B cell (primary cell): ENCODE results near the gene MAP3K9. TPM values are rescaled to one million over a fixed set of nuclear protein-coding genes. Genes with fewer than 3 reads are reported as not detected.

ENCODE experiments used
- ATAC-seq: fragments of 200-7000 bp; cut with Tn5 transposase; one replicate; pipeline ENCODE4 v1.10.0; 2021; ENCODE audit warnings: low read depth, mild to moderate bottlenecking, moderate number of reproducible peaks, moderate library complexity
- CTCF ChIA-PET: fragments of 350-600 bp; sonication (Branson Sonifier 250); formaldehyde crosslinking; loops from one replicate; lab custom pipeline; 2021; ENCODE audit warnings: antibody characterized with exemption, inconsistent platforms; lab: Charles Lee
- POLR2A ChIA-PET: fragments of 350-600 bp; sonication (Branson Sonifier 250); formaldehyde crosslinking; loops from one replicate; lab custom pipeline; 2021; ENCODE audit warnings: antibody characterized with exemption; lab: Charles Lee
- DNase-seq: peaks from one replicate; pipeline ENCODE4 v3.0.0; 2013
- H2AFZ ChIP-seq: 2 replicates; pipeline ENCODE4 v1.6.1; 2012; ENCODE audit warnings: mild to moderate bottlenecking, low read depth, low read length; ENCODE audit not compliant: insufficient read depth, poor library complexity, severe bottlenecking
- H3K27ac ChIP-seq, 2 donors: 1 replicate in 1 of 2; 2 replicates in 1 of 2; pipeline ENCODE4 v1.5.1; 2012 to 2013; ENCODE audit warnings: low read length in 2 of 2, mild to moderate bottlenecking in 2 of 2, moderate library complexity in 1 of 2
- H3K27me3 ChIP-seq, 4 experiments: fragments of 200-600 bp in 1 of 4; sonication (generic) in 1 of 4; replicated peaks in 1 of 4; 1 replicate in 2 of 4; 2 replicates in 2 of 4; pipeline versions ENCODE4 v1.6.1 to v1.7.0; 2013 to 2016; ENCODE audit warnings: low read length in 3 of 4, mild to moderate bottlenecking in 2 of 4, mixed read lengths in 1 of 4, moderate library complexity in 1 of 4; ENCODE audit not compliant: insufficient read depth in 4 of 4, control insufficient read depth in 3 of 4; ENCODE audit errors: control extremely low read depth in 1 of 4
- H3K36me3 ChIP-seq, 2 experiments: replicated peaks in 1 of 2; 1 replicate in 1 of 2; 2 replicates in 1 of 2; pipeline versions ENCODE4 v1.6.1 to v1.7.1; 2013; ENCODE audit warnings: low read length in 1 of 2; ENCODE audit not compliant: insufficient read depth in 2 of 2, control insufficient read depth in 1 of 2; ENCODE audit errors: control extremely low read depth in 1 of 2, extremely low read depth in 1 of 2
- H3K4me1 ChIP-seq, 2 donors: fragments of 200-600 bp in 1 of 2; sonication (generic) in 1 of 2; 1 replicate in 1 of 2; 2 replicates in 1 of 2; pipeline versions ENCODE4 v1.5.1 to v1.6.1; 2013 to 2017; ENCODE audit warnings: low read length in 2 of 2; ENCODE audit not compliant: control insufficient read depth in 2 of 2, insufficient read depth in 2 of 2
- H3K4me2 ChIP-seq: replicated peaks from 2 replicates; pipeline ENCODE3; 2012; ENCODE audit warnings: mild to moderate bottlenecking, low read depth, low read length; ENCODE audit not compliant: poor library complexity, severe bottlenecking
- H3K4me3 ChIP-seq, 5 experiments: fragments of 200-600 bp in 1 of 5; sonication (generic) in 1 of 5; 1 replicate in 3 of 5; 2 replicates in 2 of 5; pipeline versions ENCODE4 v1.5.1 to v1.7.0; 2011 to 2016; ENCODE audit warnings: low read length in 4 of 5, mild to moderate bottlenecking in 4 of 5, low read depth in 2 of 5, control low read depth in 1 of 5, moderate library complexity in 1 of 5; ENCODE audit not compliant: insufficient read depth in 1 of 5; ENCODE audit errors: control extremely low read depth in 1 of 5, extremely low read depth in 1 of 5
- H3K79me2 ChIP-seq: fragments of 200-600 bp; sonication (generic); one replicate; pipeline ENCODE4 v1.6.0; 2016; ENCODE audit warnings: low read length; ENCODE audit not compliant: control insufficient read depth, insufficient read depth
- H3K9ac ChIP-seq: fragments of 200-600 bp; sonication (generic); 2 replicates; pipeline ENCODE4 v1.6.1; 2017; ENCODE audit warnings: mild to moderate bottlenecking, low read length, moderate library complexity
- H3K9me3 ChIP-seq, 3 donors: one replicate each; pipeline versions ENCODE4 v1.6.1 to v1.7.1; 2013; ENCODE audit warnings: low read length in 2 of 3; ENCODE audit not compliant: control insufficient read depth in 2 of 3, insufficient read depth in 1 of 3; ENCODE audit errors: control extremely low read depth in 1 of 3
- H4K20me1 ChIP-seq: 2 replicates; pipeline ENCODE4 v1.6.0; 2012; ENCODE audit warnings: mild to moderate bottlenecking, low read length; ENCODE audit not compliant: insufficient read depth, control insufficient read depth, poor library complexity, severe bottlenecking
- H3K27ac Mint-ChIP-seq: one replicate; pipeline ENCODE4 v1.8.0; 2021; ENCODE audit warnings: mixed read lengths
- H3K27me3 Mint-ChIP-seq: one replicate; pipeline ENCODE4 v1.8.0; 2021; ENCODE audit warnings: mixed read lengths
- H3K4me1 Mint-ChIP-seq: one replicate; pipeline ENCODE4 v1.8.0; 2021; ENCODE audit warnings: mixed read lengths
- H3K4me3 Mint-ChIP-seq: one replicate; pipeline ENCODE4 v1.8.0; 2021; ENCODE audit warnings: mixed read lengths
- H3K9me3 Mint-ChIP-seq: one replicate; pipeline ENCODE4 v1.8.0; 2022; ENCODE audit warnings: mixed read lengths; ENCODE audit not compliant: insufficient read depth
- EZH2 ChIP-seq: IDR thresholded peaks from 2 replicates; pipeline ENCODE4 v1.6.1; 2012; ENCODE audit warnings: borderline replicate concordance, low read depth, mild to moderate bottlenecking, moderate library complexity, low read length; ENCODE audit not compliant: insufficient read depth, poor library complexity, severe bottlenecking
- WGBS: methylation state at CpG from one replicate; pipeline ENCODE4 v1.1.5; 2013; ENCODE audit warnings: missing lambda C conversion rate; ENCODE audit not compliant: insufficient coverage; 5-methylcytosine and 5-hydroxymethylcytosine counted together
- intact Hi-C: fragments of 100-400 bp; cut with micrococcal nuclease; formaldehyde crosslinking; loops from one replicate; pipeline ENCODE4 v1.10.0; 2022
- polyA plus RNA-seq: library from polyadenylated mRNA; depleted of rRNA; stranded (reverse); fragments of >200 nt; gene quantifications from 2 replicates; pipeline ENCODE4 v1.2.3, GENCODE V29; 2012
- total RNA-seq, 2 donors: library from RNA; stranded (reverse); fragments of 120-200 nt in 1 of 2; gene quantifications; 1 replicate in 1 of 2; 2 replicates in 1 of 2; pipeline versions ENCODE4 v1.2.3 to v1.2.4, GENCODE V29; 2013 to 2022
- TF ChIP-seq, protein P1 (sequence below): fragments of 200-600 bp; IDR thresholded peaks from one replicate; pipeline ENCODE4 v1.8.0; 2022; ENCODE audit warnings: antibody characterized with exemption, mild to moderate bottlenecking

MAP3K9 gene
- total and polyA plus RNA-seq, 2 donors (not counting 1 experiment from before 2014, with no cell fraction given) = 4.7 to 20.2 TPM

DNA sequence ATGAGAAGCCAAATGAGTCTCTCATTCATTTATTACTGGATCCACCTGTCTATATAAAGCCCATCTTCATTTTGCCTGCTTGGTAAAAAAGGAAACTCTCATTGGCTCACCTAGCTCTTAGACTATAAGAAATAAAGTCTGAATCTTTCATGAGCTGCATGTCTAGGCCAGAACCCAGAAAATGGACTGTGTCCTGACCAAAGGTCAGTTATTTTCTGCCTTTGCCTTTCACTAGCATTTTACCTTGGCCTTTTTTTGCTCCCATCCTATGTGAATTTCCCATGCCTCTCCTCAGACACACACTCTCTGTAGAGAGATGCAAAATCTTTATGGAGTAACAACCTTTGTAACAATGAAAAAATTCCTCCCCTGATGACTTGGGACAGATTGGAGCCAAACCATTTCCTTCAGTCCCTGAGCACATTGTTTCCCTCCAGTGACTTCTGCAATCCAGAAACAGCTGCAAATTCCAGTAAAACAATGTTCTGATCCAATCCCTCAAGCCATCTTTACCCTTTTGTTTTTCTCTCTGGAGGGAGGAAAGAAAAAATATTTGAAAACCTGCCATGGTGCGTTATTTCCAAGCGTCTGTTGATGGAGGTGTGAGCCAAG, 33.6 kb upstream of the MAP3K9 start:
- ChIA-PET CTCF (interaction anchor here (0.9 kb wide), 1 partner anchor 25 kb away, joined by 4 read pairs; no protein-coding TSS in a partner anchor), POLR2A (no interaction called here)
- no peaks in the 10 kb centered on the region for H3K4me1 Mint-ChIP-seq
- TF ChIP-seq, protein P1, sequence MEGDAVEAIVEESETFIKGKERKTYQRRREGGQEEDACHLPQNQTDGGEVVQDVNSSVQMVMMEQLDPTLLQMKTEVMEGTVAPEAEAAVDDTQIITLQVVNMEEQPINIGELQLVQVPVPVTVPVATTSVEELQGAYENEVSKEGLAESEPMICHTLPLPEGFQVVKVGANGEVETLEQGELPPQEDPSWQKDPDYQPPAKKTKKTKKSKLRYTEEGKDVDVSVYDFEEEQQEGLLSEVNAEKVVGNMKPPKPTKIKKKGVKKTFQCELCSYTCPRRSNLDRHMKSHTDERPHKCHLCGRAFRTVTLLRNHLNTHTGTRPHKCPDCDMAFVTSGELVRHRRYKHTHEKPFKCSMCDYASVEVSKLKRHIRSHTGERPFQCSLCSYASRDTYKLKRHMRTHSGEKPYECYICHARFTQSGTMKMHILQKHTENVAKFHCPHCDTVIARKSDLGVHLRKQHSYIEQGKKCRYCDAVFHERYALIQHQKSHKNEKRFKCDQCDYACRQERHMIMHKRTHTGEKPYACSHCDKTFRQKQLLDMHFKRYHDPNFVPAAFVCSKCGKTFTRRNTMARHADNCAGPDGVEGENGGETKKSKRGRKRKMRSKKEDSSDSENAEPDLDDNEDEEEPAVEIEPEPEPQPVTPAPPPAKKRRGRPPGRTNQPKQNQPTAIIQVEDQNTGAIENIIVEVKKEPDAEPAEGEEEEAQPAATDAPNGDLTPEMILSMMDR = no peak
- no peak for TF ChIP-seq EZH2
- no peaks in the 10 kb centered on the region for H3K9me3 Mint-ChIP-seq
- H3K4me3 Mint-ChIP-seq = no peak overlapping the region
- DNase-seq (no peak), ATAC-seq (no peak)
- Histone ChIP-seq H3K4me2 (no peak overlapping the region), H3K36me3 (no peaks in the 10 kb centered on the region), H3K9me3 (no peaks in the 10 kb centered on the region), H3K9ac (no peak overlapping the region), H2AFZ (no peak overlapping the region), H3K79me2 (no peaks in the 10 kb centered on the region), H3K4me1 (no peaks in the 10 kb centered on the region), H3K27me3 (peaks cover 0 to 2% (median 0%) of the 10 kb centered on the region in 4 experiments), H3K27ac (no peak overlapping the region), H3K4me3 (no peak overlapping the region), H4K20me1 (no peaks in the 10 kb centered on the region)
- intact Hi-C loops = no loop called here
- H3K27me3 Mint-ChIP-seq = no peaks in the 10 kb centered on the region
- H3K27ac Mint-ChIP-seq = no peak overlapping the region
- WGBS = 100% methylated on average over 2 of the region's 2 CpGs

- H3K36me3 ChIP-seq = no peaks in the 10 kb centered on the region
- POLR2A ChIA-PET = no interaction called here
- H3K9me3 ChIP-seq = peaks cover 0 to 7% (median 0%) of the 10 kb centered on the region in 3 donors
- no peaks in the 10 kb centered on the region for H3K79me2 ChIP-seq
- H3K9me3 Mint-ChIP-seq = peaks cover 8% of the 10 kb centered on the region
- H3K4me3 ChIP-seq = no peak overlapping the region
- no peak overlapping the region for H3K4me2 ChIP-seq
- intact Hi-C loops = no loop called here
- H3K4me3 Mint-ChIP-seq = no peak overlapping the region
- TF ChIP-seq, protein P1 = no peak
- no peak for TF ChIP-seq EZH2
- no peak overlapping the region for H2AFZ ChIP-seq
- DNase-seq (no peak), ATAC-seq (no peak)
- no peak overlapping the region for H3K27ac ChIP-seq
- H3K27ac Mint-ChIP-seq = no peak overlapping the region
- H3K9ac ChIP-seq = no peak overlapping the region
- 100% methylated on average over 2 of the region's 4 CpGs for WGBS
- no peaks in the 10 kb centered on the region for H4K20me1 ChIP-seq
- H3K27me3 ChIP-seq = peaks cover 0 to 2% (median 0%) of the 10 kb centered on the region in 4 experiments
- H3K4me1 Mint-ChIP-seq = no peaks in the 10 kb centered on the region
- no peaks in the 10 kb centered on the region for H3K4me1 ChIP-seq
- CTCF ChIA-PET = no interaction called here
- H3K27me3 Mint-ChIP-seq = no peaks in the 10 kb centered on the region
Measured at GRCh38 chr14:70838076-70838475, 28.8 kb upstream of the MAP3K9 start.
